GM23338 (cell line): Measurements from ENCODE around the gene MAPK11. TPM values are rescaled to one million over a fixed set of nuclear protein-coding genes. Genes with fewer than 3 reads are reported as not detected.
A peak's percentile ranks its signal among the peaks of the same experiment; 100 is the strongest.

Experiments used
- ATAC-seq: fragments of 200-7000 bp; cut with Tn5 transposase; 3 replicates; pipeline ENCODE4 v1.9.1; 2020
- DNase-seq: peaks from one replicate; pipeline ENCODE4 v3.0.0-alpha.2; 2015; ENCODE audit warnings: low spot score
- H2AFZ ChIP-seq: fragments of 200-600 bp; sonication (generic); 2 replicates; pipeline ENCODE4 v1.8.0; 2016; ENCODE audit warnings: antibody characterized with exemption, mild to moderate bottlenecking, moderate library complexity
- H3F3A ChIP-seq: fragments of 200-600 bp; sonication (generic); replicated peaks from 2 replicates; pipeline ENCODE4 v1.8.0; 2017; ENCODE audit warnings: antibody characterized with exemption, mixed run types, low read depth
- H3K27ac ChIP-seq: fragments of 200-600 bp; sonication (generic); 2 replicates; pipeline ENCODE4 v1.6.1; 2016; ENCODE audit warnings: low read depth
- H3K27me3 ChIP-seq: fragments of 200-600 bp; sonication (generic); 2 replicates; pipeline ENCODE4 v1.8.0; 2016; ENCODE audit warnings: mild to moderate bottlenecking, mixed run types, moderate library complexity; ENCODE audit not compliant: insufficient read depth
- H3K36me3 ChIP-seq: fragments of 200-600 bp; sonication (generic); 2 replicates; pipeline ENCODE4 v1.8.0; 2016; ENCODE audit warnings: mild to moderate bottlenecking; ENCODE audit not compliant: insufficient read depth
- H3K4me1 ChIP-seq: fragments of 200-600 bp; sonication (generic); 2 replicates; pipeline ENCODE4 v1.8.0; 2016; ENCODE audit warnings: mild to moderate bottlenecking, moderate library complexity; ENCODE audit not compliant: insufficient read depth
- H3K4me2 ChIP-seq: fragments of 200-600 bp; sonication (generic); 2 replicates; pipeline ENCODE4 v1.7.1; 2017; ENCODE audit warnings: mixed run types
- H3K4me3 ChIP-seq: fragments of 200-600 bp; sonication (generic); 2 replicates; pipeline ENCODE4 v1.6.1; 2016; ENCODE audit warnings: mixed run types
- H3K79me2 ChIP-seq: fragments of 200-600 bp; sonication (generic); replicated peaks from 2 replicates; pipeline ENCODE4 v1.8.0; 2017; ENCODE audit warnings: mild to moderate bottlenecking; ENCODE audit not compliant: insufficient read depth
- H3K9me2 ChIP-seq: fragments of 200-600 bp; sonication (generic); 2 replicates; pipeline ENCODE4 v1.8.0; 2017; ENCODE audit not compliant: insufficient read depth
- H4K20me1 ChIP-seq: fragments of 200-600 bp; sonication (generic); replicated peaks from 2 replicates; pipeline ENCODE4 v1.8.0; 2017; ENCODE audit warnings: mild to moderate bottlenecking; ENCODE audit not compliant: insufficient read depth
- H3K27ac Mint-ChIP-seq: 2 replicates; pipeline ENCODE4 v1.8.0; 2020; ENCODE audit warnings: inconsistent platforms, mild to moderate bottlenecking, moderate library complexity, mixed read lengths
- H3K27me3 Mint-ChIP-seq: 3 replicates; pipeline ENCODE4 v1.8.0; 2022; ENCODE audit warnings: low read depth, mild to moderate bottlenecking, moderate library complexity, mixed read lengths, inconsistent platforms; ENCODE audit not compliant: insufficient read depth, poor library complexity
- H3K36me3 Mint-ChIP-seq: 3 replicates; pipeline ENCODE4 v1.8.0; 2021; ENCODE audit warnings: low read depth, mild to moderate bottlenecking, inconsistent platforms, moderate library complexity, mixed read lengths
- H3K4me1 Mint-ChIP-seq: 3 replicates; pipeline ENCODE4 v1.8.0; 2020; ENCODE audit warnings: mild to moderate bottlenecking, inconsistent platforms, mixed read lengths
- H3K4me3 Mint-ChIP-seq: 3 replicates; pipeline ENCODE4 v1.8.0; 2021; ENCODE audit warnings: moderate library complexity, mild to moderate bottlenecking, inconsistent platforms, mixed read lengths
- H3K9me3 Mint-ChIP-seq: 3 replicates; pipeline ENCODE4 v1.8.0; 2020; ENCODE audit warnings: moderate library complexity, mild to moderate bottlenecking, inconsistent platforms, mixed read lengths
- CREB1 ChIP-seq: fragments of 250-450 bp; sonication (Bioruptor Pico); IDR thresholded peaks from 2 replicates; pipeline ENCODE4 v1.5.0; 2020; ENCODE audit warnings: low read depth, mild to moderate bottlenecking, moderate library complexity
- CTCF ChIP-seq, 2 experiments: fragments of 200-600 bp in 1 of 2; sonication (generic) in 1 of 2; conservative IDR thresholded peaks; 2 replicates each; pipeline versions ENCODE4 v1.5.1 to v1.6.1; 2016 to 2017; ENCODE audit warnings: antibody characterized with exemption in 2 of 2, low read depth in 2 of 2, mild to moderate bottlenecking in 2 of 2, moderate library complexity in 1 of 2
- ETS1 ChIP-seq: IDR thresholded peaks from 2 replicates; pipeline ENCODE4 v1.6.1; 2016; ENCODE audit warnings: antibody characterized with exemption
- EZH2phosphoT487 ChIP-seq: fragments of 200-600 bp; sonication (generic); IDR thresholded peaks from one replicate; pipeline ENCODE4 v1.8.1; 2018; ENCODE audit warnings: antibody characterized with exemption; ENCODE audit not compliant: unreplicated experiment
- JUNB ChIP-seq: IDR thresholded peaks from one replicate; pipeline ENCODE4 v1.6.1; 2016; ENCODE audit warnings: antibody characterized with exemption; ENCODE audit not compliant: unreplicated experiment
- REST ChIP-seq: IDR thresholded peaks from one replicate; pipeline ENCODE4 v1.6.1; 2018; ENCODE audit warnings: antibody characterized with exemption; ENCODE audit not compliant: unreplicated experiment
- STAT1 ChIP-seq: IDR thresholded peaks from one replicate; pipeline ENCODE4 v1.6.1; 2016; ENCODE audit warnings: antibody characterized with exemption; ENCODE audit not compliant: unreplicated experiment
- ZNF114 ChIP-seq: fragments of 250-450 bp; sonication (Bioruptor Pico); IDR thresholded peaks from 2 replicates; pipeline ENCODE4 v1.5.0; 2020; ENCODE audit warnings: mild to moderate bottlenecking, moderate library complexity
- polyA plus RNA-seq: library from polyadenylated mRNA; unstranded; fragments of >200 nt; fragmentation: Nextera tagmentation; extraction: Ambion mirVana; gene quantifications from 2 replicates; pipeline ENCODE4 v1.2.1, GENCODE V29; 2016
- total RNA-seq: library from RNA; depleted of rRNA; stranded (reverse); fragments of >200 nt; shearing (Covaris generic); gene quantifications from 2 replicates; pipeline ENCODE4 v1.2.3, GENCODE V29; 2014

Gene MAPK11
- total and polyA plus RNA-seq, 2 experiments from 2014 or later: 0.34 to 1.9 TPM

GRCh38 chr22:50284479-50284878 lies 14.3 kb upstream of the MAPK11 start:
- Histone ChIP-seq H3K4me2 (no peak overlapping the region), H3K9me2 (no peaks in the 10 kb centered on the region), H3K4me3 (no peak overlapping the region), H3F3A (no peaks in the 10 kb centered on the region), H3K4me1 (no peaks in the 10 kb centered on the region), H3K27ac (no peak overlapping the region), H4K20me1 (no peaks in the 10 kb centered on the region), H2AFZ (no peak overlapping the region), H3K79me2 (no peaks in the 10 kb centered on the region), H3K36me3 (no peaks in the 10 kb centered on the region), H3K27me3 (no peaks in the 10 kb centered on the region)
- Mint-ChIP-seq H3K9me3 (no peaks in the 10 kb centered on the region), H3K27me3 (peaks cover 5% of the 10 kb centered on the region), H3K36me3 (peaks cover 32% of the 10 kb centered on the region), H3K4me1 (no peaks in the 10 kb centered on the region), H3K4me3 (no peak overlapping the region), H3K27ac (no peak overlapping the region)
- DNase-seq (no peak), ATAC-seq (no peak)
- TF ChIP-seq REST: peak; percentile 13
- TF ChIP-seq STAT1: no peak

- Histone ChIP-seq H3F3A (no peaks in the 10 kb centered on the region), H3K27me3 (no peaks in the 10 kb centered on the region), H3K27ac (no peak overlapping the region), H3K4me3 (no peak overlapping the region), H3K4me1 (no peaks in the 10 kb centered on the region), H3K9me2 (no peaks in the 10 kb centered on the region), H3K36me3 (no peaks in the 10 kb centered on the region), H4K20me1 (no peaks in the 10 kb centered on the region), H3K4me2 (no peak overlapping the region), H2AFZ (no peak overlapping the region), H3K79me2 (no peaks in the 10 kb centered on the region)
- no peak for TF ChIP-seq CREB1
- TF ChIP-seq CTCF (conservative IDR thresholded peaks at IDR 0.05; ENCODE audit: low read depth in 2 of 2): no peak
- TF ChIP-seq ETS1: no peak
- no peak for TF ChIP-seq EZH2phosphoT487
- TF ChIP-seq JUNB: no peak
- TF ChIP-seq ZNF114 (CRISPR knock-in tag): no peak
- no peak for TF ChIP-seq REST
- Mint-ChIP-seq H3K4me1 (no peaks in the 10 kb centered on the region), H3K36me3 (peaks cover 39% of the 10 kb centered on the region), H3K9me3 (no peaks in the 10 kb centered on the region), H3K4me3 (no peak overlapping the region), H3K27ac (no peak overlapping the region), H3K27me3 (peaks cover 6% of the 10 kb centered on the region)
- no peak for DNase-seq
- ATAC-seq: no peak
These were observed 13.6 kb upstream of the MAPK11 start for GRCh38 chr22:50283821-50284220.
